ENCODE measurements around the gene POU4F2. TPM values are rescaled to one million over a fixed set of nuclear protein-coding genes. Genes with fewer than 3 reads are reported as not detected.

POU4F2 gene, protein sequence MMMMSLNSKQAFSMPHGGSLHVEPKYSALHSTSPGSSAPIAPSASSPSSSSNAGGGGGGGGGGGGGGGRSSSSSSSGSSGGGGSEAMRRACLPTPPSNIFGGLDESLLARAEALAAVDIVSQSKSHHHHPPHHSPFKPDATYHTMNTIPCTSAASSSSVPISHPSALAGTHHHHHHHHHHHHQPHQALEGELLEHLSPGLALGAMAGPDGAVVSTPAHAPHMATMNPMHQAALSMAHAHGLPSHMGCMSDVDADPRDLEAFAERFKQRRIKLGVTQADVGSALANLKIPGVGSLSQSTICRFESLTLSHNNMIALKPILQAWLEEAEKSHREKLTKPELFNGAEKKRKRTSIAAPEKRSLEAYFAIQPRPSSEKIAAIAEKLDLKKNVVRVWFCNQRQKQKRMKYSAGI
- total RNA-seq (0.33 TPM in 1 of 2 replicates, not detected in the other), polyA plus RNA-seq (not detected in 2 replicates)

DNA sequence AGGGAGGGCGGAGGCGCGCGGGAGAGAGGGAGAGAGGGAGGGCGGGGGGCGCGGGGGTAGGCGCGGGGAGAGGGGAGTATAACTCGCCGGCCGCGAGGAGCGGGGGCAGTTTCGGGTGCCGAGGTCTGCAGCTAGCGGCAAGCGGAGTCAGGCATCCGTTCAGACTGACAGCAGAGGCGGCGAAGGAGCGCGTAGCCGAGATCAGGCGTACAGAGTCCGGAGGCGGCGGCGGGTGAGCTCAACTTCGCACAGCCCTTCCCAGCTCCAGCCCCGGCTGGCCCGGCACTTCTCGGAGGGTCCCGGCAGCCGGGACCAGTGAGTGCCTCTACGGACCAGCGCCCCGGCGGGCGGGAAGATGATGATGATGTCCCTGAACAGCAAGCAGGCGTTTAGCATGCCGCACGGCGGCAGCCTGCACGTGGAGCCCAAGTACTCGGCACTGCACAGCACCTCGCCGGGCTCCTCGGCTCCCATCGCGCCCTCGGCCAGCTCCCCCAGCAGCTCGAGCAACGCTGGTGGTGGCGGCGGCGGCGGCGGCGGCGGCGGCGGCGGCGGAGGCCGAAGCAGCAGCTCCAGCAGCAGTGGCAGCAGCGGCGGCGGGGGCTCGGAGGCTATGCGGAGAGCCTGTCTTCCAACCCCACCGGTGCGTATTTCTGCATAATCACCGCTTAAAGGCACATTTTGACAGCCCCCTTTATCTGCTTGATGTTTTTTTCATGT, at the start of gene POU4F2:
TSS of gene POU4F2 (plus strand) at position 108 of the 720 bp plus-strand sequence. CDS start at position 356, 248 bp downstream.
- 1% methylated on average over 55 of the region's 74 CpGs for WGBS (ENCODE audit: low lambda C conversion rate, missing lambda C conversion rate)
- peaks cover 96% of the 10 kb centered on the region for H3K27me3 ChIP-seq
- H3K4me2 ChIP-seq, result peak within 1 kb of the TSS; percentile 89
- H3K9me3 ChIP-seq (ENCODE audit: low read depth), result no peaks in the 10 kb centered on the region
- peaks cover 8% of the 10 kb centered on the region for H3K4me1 ChIP-seq (ENCODE audit: insufficient read depth)
- H3K36me3 ChIP-seq (replicated peaks; ENCODE audit: insufficient read depth, low read depth), result no peaks in the 10 kb centered on the region
- H3K9me2 ChIP-seq (replicated peaks; ENCODE audit: insufficient read depth), result no peaks in the 10 kb centered on the region
- no peaks in the 10 kb centered on the region for H3K79me2 ChIP-seq
- H3K4me3 ChIP-seq, result no peak within 1 kb of the TSS
- TF ChIP-seq EZH2phosphoT487 (IDR thresholded peaks at IDR 0.05; ENCODE audit: low read depth, severe bottlenecking, unreplicated experiment) (no peak), EZH2 (IDR thresholded peaks at IDR 0.05; ENCODE audit: borderline replicate concordance) (peak; percentile 25)
- H3K27ac ChIP-seq, result no peak within 1 kb of the TSS
- peak within 1 kb of the TSS; percentile 31 for H2AFZ ChIP-seq
- DNase-seq (ENCODE audit: low spot score), result peak; percentile 27
- H4K20me1 ChIP-seq (ENCODE audit: insufficient read depth, poor library complexity, severe bottlenecking), result no peaks in the 10 kb centered on the region

DNA sequence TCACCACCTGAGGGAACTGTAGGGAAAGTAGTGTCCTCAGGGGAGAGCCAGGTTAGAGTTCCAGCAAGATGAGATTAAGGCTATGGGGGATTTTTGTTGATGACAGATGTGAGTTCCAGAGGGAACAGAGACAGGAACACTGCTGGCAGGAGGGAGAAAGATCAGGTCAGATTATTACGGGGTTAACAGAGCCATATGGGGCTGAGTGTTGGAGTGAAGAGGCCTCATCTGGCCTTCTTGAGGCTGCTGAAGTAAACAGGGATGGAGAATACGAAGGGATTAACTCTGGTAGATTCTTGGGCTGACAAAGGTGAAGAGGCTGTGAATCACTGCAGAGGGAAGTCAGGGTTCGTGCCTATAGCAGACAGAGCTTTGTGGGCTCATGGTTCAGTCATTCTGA, 47.9 kb upstream of the POU4F2 start:
- Histone ChIP-seq H3K4me3 (no peak overlapping the region), H3K27ac (no peak overlapping the region), H3K4me2 (no peak overlapping the region), H3K27me3 (no peaks in the 10 kb centered on the region), H3K9me3 (ENCODE audit: low read depth) (no peaks in the 10 kb centered on the region), H2AFZ (no peak overlapping the region), H3K79me2 (no peaks in the 10 kb centered on the region), H4K20me1 (ENCODE audit: insufficient read depth, poor library complexity, severe bottlenecking) (no peaks in the 10 kb centered on the region), H3K4me1 (ENCODE audit: insufficient read depth) (no peaks in the 10 kb centered on the region), H3K9me2 (replicated peaks; ENCODE audit: insufficient read depth) (no peaks in the 10 kb centered on the region), H3K36me3 (replicated peaks; ENCODE audit: insufficient read depth, low read depth) (no peaks in the 10 kb centered on the region)
- WGBS (ENCODE audit: low lambda C conversion rate, missing lambda C conversion rate), result 79% methylated on average over 3 of the region's 3 CpGs
- DNase-seq (ENCODE audit: low spot score), result no peak
- TF ChIP-seq, protein P1, sequence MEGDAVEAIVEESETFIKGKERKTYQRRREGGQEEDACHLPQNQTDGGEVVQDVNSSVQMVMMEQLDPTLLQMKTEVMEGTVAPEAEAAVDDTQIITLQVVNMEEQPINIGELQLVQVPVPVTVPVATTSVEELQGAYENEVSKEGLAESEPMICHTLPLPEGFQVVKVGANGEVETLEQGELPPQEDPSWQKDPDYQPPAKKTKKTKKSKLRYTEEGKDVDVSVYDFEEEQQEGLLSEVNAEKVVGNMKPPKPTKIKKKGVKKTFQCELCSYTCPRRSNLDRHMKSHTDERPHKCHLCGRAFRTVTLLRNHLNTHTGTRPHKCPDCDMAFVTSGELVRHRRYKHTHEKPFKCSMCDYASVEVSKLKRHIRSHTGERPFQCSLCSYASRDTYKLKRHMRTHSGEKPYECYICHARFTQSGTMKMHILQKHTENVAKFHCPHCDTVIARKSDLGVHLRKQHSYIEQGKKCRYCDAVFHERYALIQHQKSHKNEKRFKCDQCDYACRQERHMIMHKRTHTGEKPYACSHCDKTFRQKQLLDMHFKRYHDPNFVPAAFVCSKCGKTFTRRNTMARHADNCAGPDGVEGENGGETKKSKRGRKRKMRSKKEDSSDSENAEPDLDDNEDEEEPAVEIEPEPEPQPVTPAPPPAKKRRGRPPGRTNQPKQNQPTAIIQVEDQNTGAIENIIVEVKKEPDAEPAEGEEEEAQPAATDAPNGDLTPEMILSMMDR (IDR thresholded peaks at IDR 0.05; ENCODE audit: poor library complexity), result no peak
- TF ChIP-seq EZH2phosphoT487 (IDR thresholded peaks at IDR 0.05; ENCODE audit: low read depth, severe bottlenecking, unreplicated experiment) (no peak), EZH2 (IDR thresholded peaks at IDR 0.05; ENCODE audit: borderline replicate concordance) (no peak)

DNA sequence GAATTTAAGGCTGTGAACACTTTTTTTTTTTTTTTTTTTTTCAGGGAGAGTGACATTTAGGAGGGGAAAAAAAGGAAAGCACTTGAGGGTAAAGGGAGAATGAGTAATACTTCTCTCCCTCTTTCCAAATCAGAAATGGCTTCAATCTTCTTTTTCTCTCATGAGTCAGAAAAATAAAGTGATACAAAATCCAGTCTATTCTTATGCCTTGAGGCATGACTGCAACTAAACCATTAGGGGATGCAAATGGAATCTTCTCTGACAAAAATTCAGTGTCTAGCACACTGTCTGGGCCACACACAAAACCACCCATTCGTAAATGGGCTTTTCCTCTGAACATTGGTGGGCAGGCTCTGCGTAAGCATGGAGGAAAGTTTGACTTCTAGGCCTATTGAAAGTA, 46.7 kb upstream of the POU4F2 start:
- Histone ChIP-seq H3K79me2 (no peaks in the 10 kb centered on the region), H3K9me2 (replicated peaks; ENCODE audit: insufficient read depth) (no peaks in the 10 kb centered on the region), H3K27ac (no peak overlapping the region), H4K20me1 (ENCODE audit: insufficient read depth, poor library complexity, severe bottlenecking) (no peaks in the 10 kb centered on the region), H3K9me3 (ENCODE audit: low read depth) (no peaks in the 10 kb centered on the region), H3K4me2 (no peak overlapping the region), H3K36me3 (replicated peaks; ENCODE audit: insufficient read depth, low read depth) (no peaks in the 10 kb centered on the region), H3K4me1 (ENCODE audit: insufficient read depth) (no peaks in the 10 kb centered on the region), H3K27me3 (no peaks in the 10 kb centered on the region), H3K4me3 (no peak overlapping the region), H2AFZ (no peak overlapping the region)
- 81% methylated on average over 2 of the region's 2 CpGs for WGBS (ENCODE audit: low lambda C conversion rate, missing lambda C conversion rate)
- TF ChIP-seq EZH2 (IDR thresholded peaks at IDR 0.05; ENCODE audit: borderline replicate concordance), result no peak
- TF ChIP-seq EZH2phosphoT487 (IDR thresholded peaks at IDR 0.05; ENCODE audit: low read depth, severe bottlenecking, unreplicated experiment), result no peak
- TF ChIP-seq, protein P1 (IDR thresholded peaks at IDR 0.05; ENCODE audit: poor library complexity), result no peak
- DNase-seq (ENCODE audit: low spot score), result no peak

All from hepatocyte (in vitro differentiated cells).